Measurements from ENCODE around the gene RAB37.
A peak's percentile ranks its signal among the peaks of the same experiment; 100 is the strongest.

Gene RAB37

DNA sequence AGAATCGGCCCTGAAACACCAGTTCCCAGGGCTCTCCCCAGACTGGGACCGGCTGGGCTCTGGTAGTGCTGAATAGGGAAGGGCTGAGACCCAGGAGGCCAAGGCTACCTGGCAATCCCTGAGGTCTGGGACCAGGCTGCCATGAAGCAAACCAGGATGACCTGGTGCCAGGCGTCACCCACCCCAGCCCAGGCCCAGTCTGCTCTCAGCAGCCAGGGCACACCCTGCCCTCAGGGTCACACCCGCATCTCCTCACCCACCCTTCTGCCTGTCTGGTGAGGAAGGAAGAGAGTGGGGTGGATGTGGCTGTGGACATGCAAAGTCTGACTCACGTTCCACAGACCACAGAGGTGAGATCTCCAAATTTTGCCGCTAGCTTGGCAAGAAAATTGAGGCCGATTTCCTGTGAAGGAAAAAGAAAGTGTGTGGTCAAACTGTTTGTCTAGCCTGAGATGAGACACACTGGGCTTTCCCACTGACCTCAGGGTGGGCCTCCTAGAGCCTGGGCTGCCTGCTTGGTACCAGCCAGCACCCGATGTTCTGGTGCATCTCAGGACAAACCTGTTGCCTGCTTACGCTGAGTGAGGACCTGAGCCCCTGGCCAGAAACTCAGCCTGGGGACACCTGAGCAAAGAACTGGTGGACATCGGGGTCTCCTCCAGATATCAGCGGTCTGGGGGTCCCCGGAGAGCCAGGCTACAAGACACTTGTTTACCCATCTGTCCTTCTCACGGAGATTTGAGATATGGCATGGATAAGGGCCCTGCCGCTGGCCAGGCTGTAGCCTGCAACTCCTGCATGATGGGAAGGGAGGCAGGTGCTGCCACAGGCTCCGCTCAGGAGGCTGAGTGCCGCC is 6.3 kb upstream of the RAB37 start:
- H3K4me3 ChIP-seq (ENCODE audit: control insufficient read depth, low read depth, low read length) = no peak overlapping the region
- no peak for DNase-seq (ENCODE audit: low read depth)
- TF ChIP-seq CTCF (IDR thresholded peaks at IDR 0.05; ENCODE audit: control insufficient read depth, insufficient read depth, low read depth, low read length, missing control alignments) = no peak

DNA sequence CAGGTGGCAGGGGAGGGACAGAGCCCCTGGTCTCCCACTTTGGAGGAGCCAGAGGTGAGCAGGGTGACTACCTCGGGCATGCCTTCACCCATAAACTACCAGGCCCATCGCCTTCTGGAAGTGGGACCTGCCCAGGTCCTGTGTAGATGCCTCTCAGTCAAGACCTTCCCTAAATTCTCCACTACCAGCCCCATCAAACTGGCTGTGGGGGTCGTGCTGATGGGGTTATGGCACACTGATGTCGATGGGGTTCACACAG is 5.8 kb upstream of the RAB37 start:
- no peak for TF ChIP-seq CTCF (IDR thresholded peaks at IDR 0.05; ENCODE audit: control insufficient read depth, insufficient read depth, low read depth, low read length, missing control alignments)
- DNase-seq (ENCODE audit: low read depth) = no peak
- no peak overlapping the region for H3K4me3 ChIP-seq (ENCODE audit: control insufficient read depth, low read depth, low read length)

DNA sequence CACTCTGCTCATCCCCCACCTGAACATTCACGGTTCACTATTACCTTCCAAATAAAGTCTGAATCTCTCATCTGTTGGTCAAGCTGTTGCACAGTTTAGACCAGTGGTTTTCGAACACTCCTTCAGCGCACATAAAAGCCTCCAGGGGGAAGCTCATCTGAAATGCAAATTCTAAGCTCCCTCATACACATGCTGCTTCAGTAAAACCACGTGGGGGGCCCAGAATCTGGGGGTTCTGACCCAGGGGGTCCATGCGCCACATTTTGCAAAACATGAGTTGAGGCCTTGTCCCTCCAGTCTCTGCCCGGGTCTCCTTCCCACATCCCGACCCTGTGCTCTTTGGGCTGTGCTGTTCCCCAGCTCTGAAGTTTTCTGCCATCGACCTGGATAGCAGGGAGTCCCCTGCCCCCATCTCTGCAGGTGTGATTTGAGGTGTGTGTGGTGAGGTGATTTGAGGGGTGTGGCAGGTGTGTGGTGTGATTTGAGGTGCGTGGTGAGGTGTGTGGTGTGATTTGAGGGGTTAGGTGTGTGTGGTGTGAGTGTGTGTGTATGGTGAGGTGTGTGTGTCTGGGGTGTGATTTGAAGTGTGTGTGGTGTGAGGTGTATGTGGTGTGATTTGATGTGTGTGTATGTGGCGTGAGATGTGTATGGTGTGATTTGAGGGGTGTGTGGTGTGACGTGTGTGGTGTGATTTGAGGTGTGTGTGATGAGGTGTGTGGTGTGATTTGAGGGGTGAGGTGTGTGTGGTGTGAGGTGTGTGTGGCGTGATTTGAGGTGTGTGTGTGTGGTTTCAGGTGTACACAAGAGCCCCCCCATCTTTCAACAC is 4.8 kb upstream of the RAB37 start:
- H3K4me3 ChIP-seq (ENCODE audit: control insufficient read depth, low read depth, low read length) = no peak overlapping the region
- no peak for TF ChIP-seq CTCF (IDR thresholded peaks at IDR 0.05; ENCODE audit: control insufficient read depth, insufficient read depth, low read depth, low read length, missing control alignments)
- DNase-seq (ENCODE audit: low read depth) = no peak

GRCh38 chr17:74733365-74734122 is 3.5 kb upstream of the RAB37 start:
- no peak for DNase-seq (ENCODE audit: low read depth)
- TF ChIP-seq CTCF (IDR thresholded peaks at IDR 0.05; ENCODE audit: control insufficient read depth, insufficient read depth, low read depth, low read length, missing control alignments) = no peak
- H3K4me3 ChIP-seq (ENCODE audit: control insufficient read depth, low read depth, low read length) = no peak overlapping the region

DNA sequence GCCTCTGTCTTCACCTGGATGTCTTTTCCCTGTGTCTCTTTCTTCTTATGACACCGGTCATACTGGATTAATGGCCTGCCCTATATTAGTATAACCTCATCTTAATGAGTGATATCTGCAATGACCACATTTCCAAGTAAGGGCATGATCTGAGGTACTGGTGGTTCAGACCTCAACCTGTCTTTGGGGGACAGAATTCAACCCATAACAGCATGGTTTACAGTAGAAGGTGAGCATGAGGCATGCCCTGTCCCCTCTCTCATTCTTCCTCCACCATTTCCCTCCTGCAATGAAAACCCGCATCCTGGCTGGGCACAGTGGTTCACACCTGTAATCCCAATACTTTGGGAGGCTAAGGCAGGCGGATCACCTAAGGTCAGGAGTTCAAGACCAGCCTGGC is 2.8 kb upstream of the RAB37 start:
- TF ChIP-seq CTCF (IDR thresholded peaks at IDR 0.05; ENCODE audit: control insufficient read depth, insufficient read depth, low read depth, low read length, missing control alignments) = no peak
- DNase-seq (ENCODE audit: low read depth) = no peak

GRCh38 chr17:74737299-74738050 is 419 bp downstream of the RAB37 start:
- H3K4me3 ChIP-seq (ENCODE audit: control insufficient read depth, low read depth, low read length) = no peak overlapping the region
- TF ChIP-seq CTCF (IDR thresholded peaks at IDR 0.05; ENCODE audit: control insufficient read depth, insufficient read depth, low read depth, low read length, missing control alignments) = peak; percentile 38
- DNase-seq (ENCODE audit: low read depth) = no peak

More for the DNA sequence above, 2.8 kb upstream of the RAB37 start:
- H3K4me3 ChIP-seq (ENCODE audit: control insufficient read depth, low read depth, low read length) = no peak overlapping the region
